ENCODE measurements around the gene ADGRL3.

DNA sequence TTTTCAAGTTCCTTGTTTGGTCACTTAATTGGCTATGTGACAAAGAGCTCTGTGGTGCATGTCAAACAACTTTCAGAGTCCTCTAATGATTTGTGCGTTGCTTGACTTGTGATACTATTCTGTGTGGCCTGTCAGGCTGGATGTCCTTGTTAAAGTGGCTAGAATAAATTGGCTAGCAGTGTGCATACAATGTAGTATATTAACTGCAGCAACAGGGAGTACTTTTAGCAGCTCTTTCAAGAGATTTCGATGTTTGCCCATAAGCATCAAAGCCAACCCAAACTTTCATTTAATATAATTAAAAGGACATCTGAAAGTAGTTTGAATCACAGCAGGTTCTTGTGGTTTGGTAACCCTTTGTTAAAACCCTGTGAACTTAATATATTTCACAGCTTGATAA lies 718.9 kb downstream of the ADGRL3 start:
- TF ChIP-seq, protein P1, sequence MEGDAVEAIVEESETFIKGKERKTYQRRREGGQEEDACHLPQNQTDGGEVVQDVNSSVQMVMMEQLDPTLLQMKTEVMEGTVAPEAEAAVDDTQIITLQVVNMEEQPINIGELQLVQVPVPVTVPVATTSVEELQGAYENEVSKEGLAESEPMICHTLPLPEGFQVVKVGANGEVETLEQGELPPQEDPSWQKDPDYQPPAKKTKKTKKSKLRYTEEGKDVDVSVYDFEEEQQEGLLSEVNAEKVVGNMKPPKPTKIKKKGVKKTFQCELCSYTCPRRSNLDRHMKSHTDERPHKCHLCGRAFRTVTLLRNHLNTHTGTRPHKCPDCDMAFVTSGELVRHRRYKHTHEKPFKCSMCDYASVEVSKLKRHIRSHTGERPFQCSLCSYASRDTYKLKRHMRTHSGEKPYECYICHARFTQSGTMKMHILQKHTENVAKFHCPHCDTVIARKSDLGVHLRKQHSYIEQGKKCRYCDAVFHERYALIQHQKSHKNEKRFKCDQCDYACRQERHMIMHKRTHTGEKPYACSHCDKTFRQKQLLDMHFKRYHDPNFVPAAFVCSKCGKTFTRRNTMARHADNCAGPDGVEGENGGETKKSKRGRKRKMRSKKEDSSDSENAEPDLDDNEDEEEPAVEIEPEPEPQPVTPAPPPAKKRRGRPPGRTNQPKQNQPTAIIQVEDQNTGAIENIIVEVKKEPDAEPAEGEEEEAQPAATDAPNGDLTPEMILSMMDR (IDR thresholded peaks at IDR 0.05; ENCODE audit: borderline replicate concordance, extremely low read depth, low read length, poor library complexity, severe bottlenecking): no peak
- TF ChIP-seq EZH2 (IDR thresholded peaks at IDR 0.05; ENCODE audit: borderline replicate concordance, low read depth, low read length, severe bottlenecking): no peak
